ENCODE results near the gene STK17B. TPM values are rescaled to one million over a fixed set of nuclear protein-coding genes. Genes with fewer than 3 reads are reported as not detected.
A peak's percentile ranks its signal among the peaks of the same experiment; 100 is the strongest.

STK17B gene
- total RNA-seq, 1 donor from 2014 or later = 7.9 TPM

GRCh38 chr2:196130039-196130825 is 41.1 kb downstream of the STK17B start:
- peaks cover 42% of the 10 kb centered on the region for H3K36me3 Mint-ChIP-seq (ENCODE audit: low read depth, unreplicated experiment)

GRCh38 chr2:196128749-196129148 is 42.6 kb downstream of the STK17B start:
- Mint-ChIP-seq H3K4me1 (ENCODE audit: unreplicated experiment) (peaks cover 5% of the 10 kb centered on the region), H3K27ac (ENCODE audit: unreplicated experiment) (no peak overlapping the region), H3K36me3 (ENCODE audit: low read depth, unreplicated experiment) (peaks cover 33% of the 10 kb centered on the region), H3K4me3 (ENCODE audit: unreplicated experiment) (no peak overlapping the region), H3K9me3 (ENCODE audit: unreplicated experiment) (peaks cover 18% of the 10 kb centered on the region), H3K27me3 (ENCODE audit: unreplicated experiment) (peaks cover 3% of the 10 kb centered on the region)
- DNase-seq (ENCODE audit: low spot score) = no peak
- no peak for TF ChIP-seq CTCF (IDR thresholded peaks at IDR 0.05; ENCODE audit: unreplicated experiment)

More at GRCh38 chr2:196130039-196130825, 41.1 kb downstream of the STK17B start:
- Mint-ChIP-seq H3K27ac (ENCODE audit: unreplicated experiment) (no peak overlapping the region), H3K27me3 (ENCODE audit: unreplicated experiment) (peaks cover 3% of the 10 kb centered on the region), H3K4me1 (ENCODE audit: unreplicated experiment) (no peaks in the 10 kb centered on the region), H3K9me3 (ENCODE audit: unreplicated experiment) (peaks cover 18% of the 10 kb centered on the region), H3K4me3 (ENCODE audit: unreplicated experiment) (peak overlapping the region; percentile 67)
- TF ChIP-seq CTCF (IDR thresholded peaks at IDR 0.05; ENCODE audit: unreplicated experiment) = no peak
- DNase-seq (ENCODE audit: low spot score) = no peak

GRCh38 chr2:196125596-196125995 is 45.8 kb downstream of the STK17B start:
- H3K4me3 Mint-ChIP-seq (ENCODE audit: unreplicated experiment) = no peak overlapping the region

GRCh38 chr2:196123679-196124373 is 47.6 kb downstream of the STK17B start:
- H3K9me3 Mint-ChIP-seq (ENCODE audit: unreplicated experiment) = peaks cover 2% of the 10 kb centered on the region
- H3K27ac Mint-ChIP-seq (ENCODE audit: unreplicated experiment) = no peak overlapping the region
- no peak for TF ChIP-seq CTCF (IDR thresholded peaks at IDR 0.05; ENCODE audit: unreplicated experiment)
- H3K36me3 Mint-ChIP-seq (ENCODE audit: low read depth, unreplicated experiment) = peaks cover 2% of the 10 kb centered on the region
- no peak for DNase-seq (ENCODE audit: low spot score)
- H3K4me3 Mint-ChIP-seq (ENCODE audit: unreplicated experiment) = no peak overlapping the region
- H3K4me1 Mint-ChIP-seq (ENCODE audit: unreplicated experiment) = peaks cover 5% of the 10 kb centered on the region
- peaks cover 2% of the 10 kb centered on the region for H3K27me3 Mint-ChIP-seq (ENCODE audit: unreplicated experiment)

More at GRCh38 chr2:196125596-196125995, 45.8 kb downstream of the STK17B start:
- no peak for DNase-seq (ENCODE audit: low spot score)
- peaks cover 9% of the 10 kb centered on the region for H3K36me3 Mint-ChIP-seq (ENCODE audit: low read depth, unreplicated experiment)
- peaks cover 2% of the 10 kb centered on the region for H3K27me3 Mint-ChIP-seq (ENCODE audit: unreplicated experiment)
- no peak for TF ChIP-seq CTCF (IDR thresholded peaks at IDR 0.05; ENCODE audit: unreplicated experiment)
- no peak overlapping the region for H3K27ac Mint-ChIP-seq (ENCODE audit: unreplicated experiment)
- H3K4me1 Mint-ChIP-seq (ENCODE audit: unreplicated experiment) = peaks cover 5% of the 10 kb centered on the region
- H3K9me3 Mint-ChIP-seq (ENCODE audit: unreplicated experiment) = peaks cover 8% of the 10 kb centered on the region

- peaks cover 2% of the 10 kb centered on the region for H3K27me3 Mint-ChIP-seq (ENCODE audit: unreplicated experiment)
- no peak overlapping the region for H3K27ac Mint-ChIP-seq (ENCODE audit: unreplicated experiment)
- H3K4me3 Mint-ChIP-seq (ENCODE audit: unreplicated experiment) = no peak overlapping the region
- H3K9me3 Mint-ChIP-seq (ENCODE audit: unreplicated experiment) = no peaks in the 10 kb centered on the region
- DNase-seq (ENCODE audit: low spot score) = no peak
- H3K36me3 Mint-ChIP-seq (ENCODE audit: low read depth, unreplicated experiment) = no peaks in the 10 kb centered on the region
- peaks cover 5% of the 10 kb centered on the region for H3K4me1 Mint-ChIP-seq (ENCODE audit: unreplicated experiment)
- no peak for TF ChIP-seq CTCF (IDR thresholded peaks at IDR 0.05; ENCODE audit: unreplicated experiment)
Observed at GRCh38 chr2:196119926-196120325, 51.5 kb downstream of the STK17B start.

Data from endothelial cell (in vitro differentiated cells).